ENCODE data around the gene PTMS. TPM values are rescaled to one million over a fixed set of nuclear protein-coding genes. Genes with fewer than 3 reads are reported as not detected.
A peak's percentile ranks its signal among the peaks of the same experiment; 100 is the strongest.

The PTMS gene
- total and polyA plus RNA-seq, 4 donors = 65.6 to 801 (median 249) TPM

GRCh38 chr12:6784296-6784695, 18.1 kb downstream of the PTMS start:
- no peak for TF ChIP-seq CTCF (IDR thresholded peaks at IDR 0.05; ENCODE audit: control extremely low read depth, extremely low read depth)
- Histone ChIP-seq H3K4me1 (ENCODE audit: control insufficient read depth in 5 of 5, insufficient read depth in 5 of 5, low read length in 5 of 5) (peaks cover 0 to 15% (median 9%) of the 10 kb centered on the region in 5 donors), H3K4me3 (no peak overlapping the region), H3K9me3 (ENCODE audit: control insufficient read depth in 4 of 4, insufficient read depth in 3 of 4, low read length in 3 of 4) (no peaks in the 10 kb centered on the region), H3K27ac (ENCODE audit: low read depth in 1 of 2, low read length in 1 of 2) (no peak overlapping the region), H3K9ac (ENCODE audit: insufficient read depth in 1 of 2, low read length in 2 of 2) (no peak overlapping the region), H3K27me3 (ENCODE audit: control insufficient read depth in 3 of 3, insufficient read depth in 3 of 3, low read length in 2 of 3) (no peaks in the 10 kb centered on the region), H3K36me3 (ENCODE audit: control insufficient read depth in 4 of 4, insufficient read depth in 4 of 4, low read length in 4 of 4) (no peaks in the 10 kb centered on the region)
- 73 to 82% methylated on average over 5 of the region's 5 CpGs for WGBS, 2 donors
- DNase-seq (no peak), ATAC-seq (ENCODE audit: insufficient read depth, low FRiP score) (no peak)

GRCh38 chr12:6784761-6785160, 18.6 kb downstream of the PTMS start:
- Histone ChIP-seq H3K36me3 (ENCODE audit: control insufficient read depth in 4 of 4, insufficient read depth in 4 of 4, low read length in 4 of 4) (no peaks in the 10 kb centered on the region), H3K27ac (ENCODE audit: low read depth in 1 of 2, low read length in 1 of 2) (no peak overlapping the region), H3K27me3 (ENCODE audit: control insufficient read depth in 3 of 3, insufficient read depth in 3 of 3, low read length in 2 of 3) (no peaks in the 10 kb centered on the region), H3K4me1 (ENCODE audit: control insufficient read depth in 5 of 5, insufficient read depth in 5 of 5, low read length in 5 of 5) (peaks cover 0 to 15% (median 9%) of the 10 kb centered on the region in 5 donors), H3K9me3 (ENCODE audit: control insufficient read depth in 4 of 4, insufficient read depth in 3 of 4, low read length in 3 of 4) (no peaks in the 10 kb centered on the region), H3K4me3 (no peak overlapping the region), H3K9ac (ENCODE audit: insufficient read depth in 1 of 2, low read length in 2 of 2) (no peak overlapping the region)
- DNase-seq (no peak), ATAC-seq (ENCODE audit: insufficient read depth, low FRiP score) (no peak)
- no peak for TF ChIP-seq CTCF (IDR thresholded peaks at IDR 0.05; ENCODE audit: control extremely low read depth, extremely low read depth)
- 22 to 46% methylated on average over 5 of the region's 5 CpGs for WGBS, 2 donors

GRCh38 chr12:6786416-6787094, 20.4 kb downstream of the PTMS start:
- Histone ChIP-seq H3K9me3 (ENCODE audit: control insufficient read depth in 4 of 4, insufficient read depth in 3 of 4, low read length in 3 of 4) (no peaks in the 10 kb centered on the region), H3K9ac (ENCODE audit: insufficient read depth in 1 of 2, low read length in 2 of 2) (peak overlapping the region in 1 of 2 donors; percentile 27), H3K4me1 (ENCODE audit: control insufficient read depth in 5 of 5, insufficient read depth in 5 of 5, low read length in 5 of 5) (peaks cover 0 to 23% (median 12%) of the 10 kb centered on the region in 5 donors), H3K27me3 (ENCODE audit: control insufficient read depth in 3 of 3, insufficient read depth in 3 of 3, low read length in 2 of 3) (no peaks in the 10 kb centered on the region), H3K4me3 (no peak overlapping the region), H3K36me3 (ENCODE audit: control insufficient read depth in 4 of 4, insufficient read depth in 4 of 4, low read length in 4 of 4) (no peaks in the 10 kb centered on the region), H3K27ac (ENCODE audit: low read depth in 1 of 2, low read length in 1 of 2) (no peak overlapping the region)
- ATAC-seq (ENCODE audit: insufficient read depth, low FRiP score) = no peak
- WGBS, 2 donors = 51 to 58% methylated on average over 9 of the region's 9 CpGs
- DNase-seq = no peak
- no peak for TF ChIP-seq CTCF (IDR thresholded peaks at IDR 0.05; ENCODE audit: control extremely low read depth, extremely low read depth)

- Histone ChIP-seq H3K36me3 (ENCODE audit: control insufficient read depth in 4 of 4, insufficient read depth in 4 of 4, low read length in 4 of 4) (no peaks in the 10 kb centered on the region), H3K4me3 (no peak overlapping the region), H3K27me3 (ENCODE audit: control insufficient read depth in 3 of 3, insufficient read depth in 3 of 3, low read length in 2 of 3) (no peaks in the 10 kb centered on the region), H3K27ac (ENCODE audit: low read depth in 1 of 2, low read length in 1 of 2) (no peak overlapping the region), H3K9ac (ENCODE audit: insufficient read depth in 1 of 2, low read length in 2 of 2) (no peak overlapping the region), H3K4me1 (ENCODE audit: control insufficient read depth in 5 of 5, insufficient read depth in 5 of 5, low read length in 5 of 5) (peaks cover 0 to 31% (median 16%) of the 10 kb centered on the region in 5 donors), H3K9me3 (ENCODE audit: control insufficient read depth in 4 of 4, insufficient read depth in 3 of 4, low read length in 3 of 4) (no peaks in the 10 kb centered on the region)
- DNase-seq (peak in 1 of 3 donors; percentile 48), ATAC-seq (ENCODE audit: insufficient read depth, low FRiP score) (no peak)
- no peak for TF ChIP-seq CTCF (IDR thresholded peaks at IDR 0.05; ENCODE audit: control extremely low read depth, extremely low read depth)
- 91 to 96% methylated on average over 5 of the region's 5 CpGs for WGBS, 2 donors
These were observed 21.1 kb downstream of the PTMS start for GRCh38 chr12:6787309-6787708.

Data from lung (tissue), 12 donors.